Skeletal muscle tissue (tissue), 4 donors: ENCODE measurements around the gene PARP8. TPM values are rescaled to one million over a fixed set of nuclear protein-coding genes. Genes with fewer than 3 reads are reported as not detected.
"Not testable (repeated sequence)": the region's sequence is repeated elsewhere in the genome, so short reads cannot be mapped to it uniquely, and the experiment has no call there.

Source experiments
- H3K27ac ChIP-seq: one replicate; pipeline ENCODE4 v1.7.0; 2013; ENCODE audit warnings: mild to moderate bottlenecking, low read depth, low read length, inconsistent platforms
- H3K27me3 ChIP-seq, 3 donors: one replicate each; pipeline ENCODE4 v1.7.0; 2013; ENCODE audit warnings: low read length in 3 of 3; ENCODE audit not compliant: control insufficient read depth in 3 of 3, insufficient read depth in 3 of 3
- H3K36me3 ChIP-seq, 3 donors: one replicate each; pipeline ENCODE4 v1.7.0; 2013; ENCODE audit warnings: low read length in 3 of 3; ENCODE audit not compliant: control insufficient read depth in 3 of 3, insufficient read depth in 3 of 3
- H3K4me1 ChIP-seq, 3 donors: one replicate each; pipeline ENCODE4 v1.7.0; 2013; ENCODE audit warnings: low read length in 3 of 3, mild to moderate bottlenecking in 3 of 3; ENCODE audit not compliant: control insufficient read depth in 3 of 3, insufficient read depth in 3 of 3
- H3K4me3 ChIP-seq, 3 donors: one replicate each; pipeline ENCODE4 v1.7.0; 2013; ENCODE audit warnings: low read length in 3 of 3
- H3K9ac ChIP-seq, 3 donors: one replicate each; pipeline ENCODE4 v1.7.0; 2013; ENCODE audit warnings: low read length in 3 of 3, mild to moderate bottlenecking in 3 of 3, moderate library complexity in 2 of 3, low read depth in 1 of 3
- H3K9me3 ChIP-seq, 3 donors: one replicate each; pipeline ENCODE4 v1.7.0; 2013; ENCODE audit warnings: low read length in 3 of 3; ENCODE audit not compliant: control insufficient read depth in 3 of 3
- total RNA-seq: library from RNA; depleted of rRNA; stranded (reverse); fragments of >200 nt; gene quantifications from one replicate; pipeline ENCODE4 v1.2.3, GENCODE V29; 2014
- donor health status: Osteomylitis.

Gene PARP8
- total RNA-seq, 1 donor from 2014 or later = 12.0 TPM

GRCh38 chr5:50794812-50795211 lies 128.4 kb downstream of the PARP8 start:
- no peaks in the 10 kb centered on the region for H3K36me3 ChIP-seq
- no peaks in the 10 kb centered on the region for H3K4me1 ChIP-seq
- H3K27me3 ChIP-seq = no peaks in the 10 kb centered on the region
- H3K4me3 ChIP-seq = no peak overlapping the region
- no peak overlapping the region for H3K9ac ChIP-seq
- no peak overlapping the region for H3K27ac ChIP-seq
- peaks cover 0 to 2% (median 0%) of the 10 kb centered on the region in 3 donors for H3K9me3 ChIP-seq

- H3K4me1 ChIP-seq = no peaks in the 10 kb centered on the region
- no peak overlapping the region for H3K27ac ChIP-seq
- H3K36me3 ChIP-seq = no peaks in the 10 kb centered on the region
- H3K9ac ChIP-seq = no peak overlapping the region
- H3K9me3 ChIP-seq = no peaks in the 10 kb centered on the region
- H3K4me3 ChIP-seq = no peak overlapping the region
- H3K27me3 ChIP-seq = no peaks in the 10 kb centered on the region
These were observed 131.6 kb downstream of the PARP8 start for GRCh38 chr5:50798002-50798401.

GRCh38 chr5:50799596-50799995 lies 133.2 kb downstream of the PARP8 start:
- Histone ChIP-seq H3K27ac (no peak overlapping the region), H3K27me3 (no peaks in the 10 kb centered on the region), H3K36me3 (no peaks in the 10 kb centered on the region), H3K9me3 (no peaks in the 10 kb centered on the region), H3K4me3 (no peak overlapping the region), H3K4me1 (no peaks in the 10 kb centered on the region), H3K9ac (no peak overlapping the region)

DNA sequence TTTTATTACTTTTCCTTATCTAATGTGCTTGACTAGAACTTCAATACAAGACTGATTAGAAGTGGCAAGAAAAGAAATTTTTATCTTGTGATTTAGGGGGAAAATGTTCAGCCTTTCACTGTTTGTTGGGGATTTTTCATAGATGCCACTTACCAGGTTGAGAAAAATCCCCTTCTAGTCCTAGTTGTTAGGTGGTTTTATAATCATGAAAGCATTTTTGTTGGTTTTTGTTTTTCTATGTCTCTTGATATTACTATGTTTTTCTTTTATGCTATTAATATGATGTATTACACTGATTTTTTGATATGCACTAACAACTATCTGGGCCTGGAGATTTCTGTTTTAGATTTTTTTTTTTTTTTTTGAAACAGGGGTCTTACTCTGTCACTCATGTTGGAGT lies 134.0 kb downstream of the PARP8 start:
- no peaks in the 10 kb centered on the region for H3K4me1 ChIP-seq
- H3K9ac ChIP-seq = no peak overlapping the region
- H3K27me3 ChIP-seq = no peaks in the 10 kb centered on the region
- no peak overlapping the region for H3K27ac ChIP-seq
- H3K9me3 ChIP-seq = no peaks in the 10 kb centered on the region
- H3K36me3 ChIP-seq = no peaks in the 10 kb centered on the region
- H3K4me3 ChIP-seq = no peak overlapping the region

- Histone ChIP-seq H3K4me1 (no peaks in the 10 kb centered on the region), H3K27me3 (no peaks in the 10 kb centered on the region), H3K4me3 (no peak overlapping the region), H3K27ac (no peak overlapping the region), H3K9me3 (no peaks in the 10 kb centered on the region), H3K36me3 (no peaks in the 10 kb centered on the region), H3K9ac (no peak overlapping the region)
These were observed 141.2 kb downstream of the PARP8 start for GRCh38 chr5:50807661-50808060.

- H3K9me3 ChIP-seq = no peaks in the 10 kb centered on the region
- no peaks in the 10 kb centered on the region for H3K4me1 ChIP-seq
- no peak overlapping the region for H3K9ac ChIP-seq
- no peaks in the 10 kb centered on the region for H3K27me3 ChIP-seq
- H3K36me3 ChIP-seq = no peaks in the 10 kb centered on the region
- no peak overlapping the region for H3K4me3 ChIP-seq
- no peak overlapping the region for H3K27ac ChIP-seq
These were observed 142.0 kb downstream of the PARP8 start for GRCh38 chr5:50808406-50808805.

DNA sequence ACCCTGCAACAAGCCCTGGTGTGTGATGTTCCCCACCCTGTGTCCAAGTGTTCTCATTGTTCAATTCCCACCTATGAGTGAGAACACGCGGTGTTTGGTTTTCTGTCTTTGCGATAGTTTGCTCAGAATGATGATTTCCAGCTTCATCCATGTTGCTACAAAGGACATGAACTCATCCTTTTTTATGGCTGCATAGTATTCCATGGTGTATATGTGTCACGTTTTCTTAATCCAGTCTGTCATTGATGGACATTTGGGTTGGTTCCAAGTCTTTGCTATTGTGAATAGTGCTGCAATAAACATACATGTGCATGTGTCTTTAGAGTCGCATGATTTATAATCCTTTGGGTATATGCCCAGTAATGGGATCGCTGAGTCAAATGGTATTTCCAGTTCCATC lies 145.3 kb downstream of the PARP8 start:
- not testable (repeated sequence) for H3K4me3 ChIP-seq, H3K4me1 ChIP-seq, H3K27me3 ChIP-seq, H3K36me3 ChIP-seq, H3K9me3 ChIP-seq, H3K27ac ChIP-seq, H3K9ac ChIP-seq

- Histone ChIP-seq H3K9ac (no peak overlapping the region), H3K36me3 (no peaks in the 10 kb centered on the region), H3K27ac (no peak overlapping the region), H3K27me3 (no peaks in the 10 kb centered on the region), H3K4me3 (no peak overlapping the region), H3K9me3 (peaks cover 0 to 2% (median 0%) of the 10 kb centered on the region in 3 donors), H3K4me1 (no peaks in the 10 kb centered on the region)
These were observed 147.3 kb downstream of the PARP8 start for GRCh38 chr5:50813691-50814090.

GRCh38 chr5:50814556-50814955 lies 148.1 kb downstream of the PARP8 start:
- Histone ChIP-seq H3K27me3 (no peaks in the 10 kb centered on the region), H3K4me1 (no peaks in the 10 kb centered on the region), H3K9me3 (peaks cover 0 to 2% (median 0%) of the 10 kb centered on the region in 3 donors), H3K27ac (no peak overlapping the region), H3K4me3 (no peak overlapping the region), H3K9ac (no peak overlapping the region), H3K36me3 (peaks cover 0 to 2% (median 0%) of the 10 kb centered on the region in 3 donors)

DNA sequence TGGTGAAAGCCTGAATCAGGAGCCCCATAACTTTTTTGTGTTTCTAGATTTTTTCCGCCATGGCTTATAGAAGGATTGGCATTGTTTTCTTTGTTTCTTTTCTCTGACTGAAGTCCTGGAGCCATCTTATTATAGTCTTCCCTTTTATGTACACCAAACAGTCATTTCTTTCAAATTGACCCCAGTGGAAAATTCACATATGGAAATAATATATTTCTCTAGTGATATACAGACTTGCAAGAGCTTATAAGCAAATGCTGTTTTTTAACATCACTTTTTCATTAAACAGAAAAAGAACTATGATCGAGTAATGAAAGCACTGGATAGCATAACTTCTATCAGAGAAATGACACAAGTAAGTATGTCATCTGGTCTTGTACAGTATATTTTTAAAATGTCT lies 155.6 kb downstream of the PARP8 start:
- Histone ChIP-seq H3K27me3 (no peaks in the 10 kb centered on the region), H3K9me3 (no peaks in the 10 kb centered on the region), H3K36me3 (peaks cover 0 to 5% (median 0%) of the 10 kb centered on the region in 3 donors), H3K9ac (no peak overlapping the region), H3K4me3 (no peak overlapping the region), H3K4me1 (no peaks in the 10 kb centered on the region), H3K27ac (no peak overlapping the region)

GRCh38 chr5:50822761-50823160 lies 156.3 kb downstream of the PARP8 start:
- Histone ChIP-seq H3K27ac (no peak overlapping the region), H3K9ac (no peak overlapping the region), H3K36me3 (peaks cover 0 to 5% (median 0%) of the 10 kb centered on the region in 3 donors), H3K4me1 (no peaks in the 10 kb centered on the region), H3K27me3 (no peaks in the 10 kb centered on the region), H3K9me3 (no peaks in the 10 kb centered on the region), H3K4me3 (no peak overlapping the region)
